Bronchial epithelial cell (primary cell): ENCODE data around the gene ZBTB8B. TPM values are rescaled to one million over a fixed set of nuclear protein-coding genes. Genes with fewer than 3 reads are reported as not detected.
"Not testable (repeated sequence)": the region's sequence is repeated elsewhere in the genome, so short reads cannot be mapped to it uniquely, and the experiment has no call there.

Experiments
- DNase-seq: peaks from one replicate; pipeline ENCODE4 v3.0.0-alpha.2; 2010; ENCODE audit warnings: low read depth
- FAIRE-seq: peaks from 2 replicates; lab custom pipeline; 2011; peaks lifted over from hg19 to GRCh38; lab: Jason Lieb, UNC
- H3K27me3 ChIP-seq: 2 replicates; pipeline ENCODE4 v1.5.1; 2011; ENCODE audit warnings: low read length; ENCODE audit not compliant: control insufficient read depth, insufficient read depth
- H3K36me3 ChIP-seq: 2 replicates; pipeline ENCODE4 v1.5.1; 2011; ENCODE audit warnings: low read length; ENCODE audit not compliant: control insufficient read depth, insufficient read depth
- H3K4me3 ChIP-seq: 2 replicates; pipeline ENCODE4 v1.5.1; 2011; ENCODE audit warnings: mild to moderate bottlenecking, low read depth, low read length, control low read depth
- CTCF ChIP-seq: IDR thresholded peaks from 2 replicates; pipeline ENCODE4 v1.5.1; 2011; ENCODE audit warnings: mild to moderate bottlenecking, moderate library complexity, low read length, control low read depth, inconsistent platforms; ENCODE audit not compliant: insufficient read depth, severe bottlenecking
- total RNA-seq: library from RNA; depleted of rRNA; stranded (reverse); fragments of >200 nt; gene quantifications from 2 replicates; pipeline ENCODE4 v1.2.1, GENCODE V29; 2014

The ZBTB8B gene
- total RNA-seq, 1 donor from 2014 or later: not detected

GRCh38 chr1:32438136-32438535 lies 26.7 kb upstream of the ZBTB8B start:
- FAIRE-seq: no peak

GRCh38 chr1:32438777-32439176 lies 26.1 kb upstream of the ZBTB8B start:
- DNase-seq, FAIRE-seq, H3K4me3 ChIP-seq, H3K36me3 ChIP-seq, H3K27me3 ChIP-seq: not testable (repeated sequence)

More at GRCh38 chr1:32438136-32438535, 26.7 kb upstream of the ZBTB8B start:
- Histone ChIP-seq H3K36me3 (no peaks in the 10 kb centered on the region), H3K27me3 (no peaks in the 10 kb centered on the region), H3K4me3 (no peak overlapping the region)
- no peak for DNase-seq
- no peak for TF ChIP-seq CTCF

GRCh38 chr1:32441467-32441866 lies 23.4 kb upstream of the ZBTB8B start:
- not testable (repeated sequence) for FAIRE-seq

GRCh38 chr1:32447469-32448185 lies 17.2 kb upstream of the ZBTB8B start:
- peak; percentile 18 for DNase-seq
- Histone ChIP-seq H3K27me3 (no peaks in the 10 kb centered on the region), H3K36me3 (no peaks in the 10 kb centered on the region), H3K4me3 (peak overlapping the region; percentile 7)
- FAIRE-seq: no peak
- TF ChIP-seq CTCF: no peak

More at GRCh38 chr1:32441467-32441866, 23.4 kb upstream of the ZBTB8B start:
- not testable (repeated sequence) for H3K27me3 ChIP-seq, DNase-seq, H3K36me3 ChIP-seq, H3K4me3 ChIP-seq

GRCh38 chr1:32448186-32448772 lies 16.6 kb upstream of the ZBTB8B start:
- not testable (repeated sequence) for H3K36me3 ChIP-seq, H3K27me3 ChIP-seq
- DNase-seq: peak; percentile 55
- H3K4me3 ChIP-seq: peak overlapping the region; percentile 7
- peak; percentile 82 for TF ChIP-seq CTCF
- peak; percentile 43 for FAIRE-seq

- Histone ChIP-seq H3K27me3 (no peaks in the 10 kb centered on the region), H3K4me3 (no peak overlapping the region), H3K36me3 (no peaks in the 10 kb centered on the region)
- DNase-seq (no peak), FAIRE-seq (no peak)
- TF ChIP-seq CTCF: peak; percentile 13
These were observed 16.0 kb upstream of the ZBTB8B start for GRCh38 chr1:32448773-32449456.

- not testable (repeated sequence) for H3K4me3 ChIP-seq, H3K27me3 ChIP-seq, H3K36me3 ChIP-seq, FAIRE-seq
- DNase-seq: peak; percentile 22
These were observed 15.4 kb upstream of the ZBTB8B start for GRCh38 chr1:32449457-32449831.
